B cell (primary cell): ENCODE results near the gene CEP350. TPM values are rescaled to one million over a fixed set of nuclear protein-coding genes. Genes with fewer than 3 reads are reported as not detected.
"Not testable (repeated sequence)": the region's sequence is repeated elsewhere in the genome, so short reads cannot be mapped to it uniquely, and the experiment has no call there.

ENCODE experiments used
- ATAC-seq: fragments of 200-7000 bp; cut with Tn5 transposase; one replicate; pipeline ENCODE4 v1.10.0; 2021; ENCODE audit warnings: low read depth, mild to moderate bottlenecking, moderate number of reproducible peaks, moderate library complexity
- CTCF ChIA-PET: fragments of 350-600 bp; sonication (Branson Sonifier 250); formaldehyde crosslinking; loops from one replicate; lab custom pipeline; 2021; ENCODE audit warnings: antibody characterized with exemption, inconsistent platforms; lab: Charles Lee
- POLR2A ChIA-PET: fragments of 350-600 bp; sonication (Branson Sonifier 250); formaldehyde crosslinking; loops from one replicate; lab custom pipeline; 2021; ENCODE audit warnings: antibody characterized with exemption; lab: Charles Lee
- DNase-seq: peaks from one replicate; pipeline ENCODE4 v3.0.0; 2013
- H2AFZ ChIP-seq: 2 replicates; pipeline ENCODE4 v1.6.1; 2012; ENCODE audit warnings: mild to moderate bottlenecking, low read depth, low read length; ENCODE audit not compliant: insufficient read depth, poor library complexity, severe bottlenecking
- H3K27ac ChIP-seq, 2 donors: 1 replicate in 1 of 2; 2 replicates in 1 of 2; pipeline ENCODE4 v1.5.1; 2012 to 2013; ENCODE audit warnings: low read length in 2 of 2, mild to moderate bottlenecking in 2 of 2, moderate library complexity in 1 of 2
- H3K27me3 ChIP-seq, 4 experiments: fragments of 200-600 bp in 1 of 4; sonication (generic) in 1 of 4; replicated peaks in 1 of 4; 1 replicate in 2 of 4; 2 replicates in 2 of 4; pipeline versions ENCODE4 v1.6.1 to v1.7.0; 2013 to 2016; ENCODE audit warnings: low read length in 3 of 4, mild to moderate bottlenecking in 2 of 4, mixed read lengths in 1 of 4, moderate library complexity in 1 of 4; ENCODE audit not compliant: insufficient read depth in 4 of 4, control insufficient read depth in 3 of 4; ENCODE audit errors: control extremely low read depth in 1 of 4
- H3K36me3 ChIP-seq, 2 experiments: replicated peaks in 1 of 2; 1 replicate in 1 of 2; 2 replicates in 1 of 2; pipeline versions ENCODE4 v1.6.1 to v1.7.1; 2013; ENCODE audit warnings: low read length in 1 of 2; ENCODE audit not compliant: insufficient read depth in 2 of 2, control insufficient read depth in 1 of 2; ENCODE audit errors: control extremely low read depth in 1 of 2, extremely low read depth in 1 of 2
- H3K4me1 ChIP-seq, 2 donors: fragments of 200-600 bp in 1 of 2; sonication (generic) in 1 of 2; 1 replicate in 1 of 2; 2 replicates in 1 of 2; pipeline versions ENCODE4 v1.5.1 to v1.6.1; 2013 to 2017; ENCODE audit warnings: low read length in 2 of 2; ENCODE audit not compliant: control insufficient read depth in 2 of 2, insufficient read depth in 2 of 2
- H3K4me2 ChIP-seq: replicated peaks from 2 replicates; pipeline ENCODE3; 2012; ENCODE audit warnings: mild to moderate bottlenecking, low read depth, low read length; ENCODE audit not compliant: poor library complexity, severe bottlenecking
- H3K4me3 ChIP-seq, 5 experiments: fragments of 200-600 bp in 1 of 5; sonication (generic) in 1 of 5; 1 replicate in 3 of 5; 2 replicates in 2 of 5; pipeline versions ENCODE4 v1.5.1 to v1.7.0; 2011 to 2016; ENCODE audit warnings: low read length in 4 of 5, mild to moderate bottlenecking in 4 of 5, low read depth in 2 of 5, control low read depth in 1 of 5, moderate library complexity in 1 of 5; ENCODE audit not compliant: insufficient read depth in 1 of 5; ENCODE audit errors: control extremely low read depth in 1 of 5, extremely low read depth in 1 of 5
- H3K79me2 ChIP-seq: fragments of 200-600 bp; sonication (generic); one replicate; pipeline ENCODE4 v1.6.0; 2016; ENCODE audit warnings: low read length; ENCODE audit not compliant: control insufficient read depth, insufficient read depth
- H3K9ac ChIP-seq: fragments of 200-600 bp; sonication (generic); 2 replicates; pipeline ENCODE4 v1.6.1; 2017; ENCODE audit warnings: mild to moderate bottlenecking, low read length, moderate library complexity
- H3K9me3 ChIP-seq, 3 donors: one replicate each; pipeline versions ENCODE4 v1.6.1 to v1.7.1; 2013; ENCODE audit warnings: low read length in 2 of 3; ENCODE audit not compliant: control insufficient read depth in 2 of 3, insufficient read depth in 1 of 3; ENCODE audit errors: control extremely low read depth in 1 of 3
- H4K20me1 ChIP-seq: 2 replicates; pipeline ENCODE4 v1.6.0; 2012; ENCODE audit warnings: mild to moderate bottlenecking, low read length; ENCODE audit not compliant: insufficient read depth, control insufficient read depth, poor library complexity, severe bottlenecking
- H3K27ac Mint-ChIP-seq: one replicate; pipeline ENCODE4 v1.8.0; 2021; ENCODE audit warnings: mixed read lengths
- H3K27me3 Mint-ChIP-seq: one replicate; pipeline ENCODE4 v1.8.0; 2021; ENCODE audit warnings: mixed read lengths
- H3K4me1 Mint-ChIP-seq: one replicate; pipeline ENCODE4 v1.8.0; 2021; ENCODE audit warnings: mixed read lengths
- H3K4me3 Mint-ChIP-seq: one replicate; pipeline ENCODE4 v1.8.0; 2021; ENCODE audit warnings: mixed read lengths
- H3K9me3 Mint-ChIP-seq: one replicate; pipeline ENCODE4 v1.8.0; 2022; ENCODE audit warnings: mixed read lengths; ENCODE audit not compliant: insufficient read depth
- EZH2 ChIP-seq: IDR thresholded peaks from 2 replicates; pipeline ENCODE4 v1.6.1; 2012; ENCODE audit warnings: borderline replicate concordance, low read depth, mild to moderate bottlenecking, moderate library complexity, low read length; ENCODE audit not compliant: insufficient read depth, poor library complexity, severe bottlenecking
- WGBS: methylation state at CpG from one replicate; pipeline ENCODE4 v1.1.5; 2013; ENCODE audit warnings: missing lambda C conversion rate; ENCODE audit not compliant: insufficient coverage; 5-methylcytosine and 5-hydroxymethylcytosine counted together
- intact Hi-C: fragments of 100-400 bp; cut with micrococcal nuclease; formaldehyde crosslinking; loops from one replicate; pipeline ENCODE4 v1.10.0; 2022
- polyA plus RNA-seq: library from polyadenylated mRNA; depleted of rRNA; stranded (reverse); fragments of >200 nt; gene quantifications from 2 replicates; pipeline ENCODE4 v1.2.3, GENCODE V29; 2012
- total RNA-seq, 2 donors: library from RNA; stranded (reverse); fragments of 120-200 nt in 1 of 2; gene quantifications; 1 replicate in 1 of 2; 2 replicates in 1 of 2; pipeline versions ENCODE4 v1.2.3 to v1.2.4, GENCODE V29; 2013 to 2022
- TF ChIP-seq, protein P1 (sequence below): fragments of 200-600 bp; IDR thresholded peaks from one replicate; pipeline ENCODE4 v1.8.0; 2022; ENCODE audit warnings: antibody characterized with exemption, mild to moderate bottlenecking

Gene CEP350
- total and polyA plus RNA-seq, 2 donors (not counting 1 experiment from before 2014, with no cell fraction given), result 7.4 to 92.3 TPM

- Mint-ChIP-seq H3K27ac (no peak overlapping the region), H3K4me1 (peaks cover 39% of the 10 kb centered on the region), H3K9me3 (no peaks in the 10 kb centered on the region), H3K27me3 (no peaks in the 10 kb centered on the region), H3K4me3 (no peak overlapping the region)
- Histone ChIP-seq H3K4me3 (no peak overlapping the region), H3K9me3 (peaks cover 0 to 5% (median 0%) of the 10 kb centered on the region in 3 donors), H3K27ac (no peak overlapping the region), H3K36me3 (peaks cover 0 to 2% of the 10 kb centered on the region in 2 experiments), H3K79me2 (peaks cover 81% of the 10 kb centered on the region), H2AFZ (no peak overlapping the region), H4K20me1 (peaks cover 39% of the 10 kb centered on the region), H3K27me3 (no peaks in the 10 kb centered on the region), H3K4me1 (peaks cover 16 to 25% of the 10 kb centered on the region in 2 donors), H3K9ac (no peak overlapping the region), H3K4me2 (no peak overlapping the region)
- intact Hi-C loops, result loop anchor here (10.0 kb wide), 3 partner anchors 676 to 1146 kb away; partner anchors contain the start of genes FAM20B and XPR1
- ATAC-seq (no peak), DNase-seq (no peak)
- ChIA-PET CTCF (no interaction called here), POLR2A (no interaction called here)
- no CpG with 5 or more reads among the region's 3 CpGs for WGBS
- TF ChIP-seq EZH2, result no peak
- TF ChIP-seq, protein P1, sequence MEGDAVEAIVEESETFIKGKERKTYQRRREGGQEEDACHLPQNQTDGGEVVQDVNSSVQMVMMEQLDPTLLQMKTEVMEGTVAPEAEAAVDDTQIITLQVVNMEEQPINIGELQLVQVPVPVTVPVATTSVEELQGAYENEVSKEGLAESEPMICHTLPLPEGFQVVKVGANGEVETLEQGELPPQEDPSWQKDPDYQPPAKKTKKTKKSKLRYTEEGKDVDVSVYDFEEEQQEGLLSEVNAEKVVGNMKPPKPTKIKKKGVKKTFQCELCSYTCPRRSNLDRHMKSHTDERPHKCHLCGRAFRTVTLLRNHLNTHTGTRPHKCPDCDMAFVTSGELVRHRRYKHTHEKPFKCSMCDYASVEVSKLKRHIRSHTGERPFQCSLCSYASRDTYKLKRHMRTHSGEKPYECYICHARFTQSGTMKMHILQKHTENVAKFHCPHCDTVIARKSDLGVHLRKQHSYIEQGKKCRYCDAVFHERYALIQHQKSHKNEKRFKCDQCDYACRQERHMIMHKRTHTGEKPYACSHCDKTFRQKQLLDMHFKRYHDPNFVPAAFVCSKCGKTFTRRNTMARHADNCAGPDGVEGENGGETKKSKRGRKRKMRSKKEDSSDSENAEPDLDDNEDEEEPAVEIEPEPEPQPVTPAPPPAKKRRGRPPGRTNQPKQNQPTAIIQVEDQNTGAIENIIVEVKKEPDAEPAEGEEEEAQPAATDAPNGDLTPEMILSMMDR, result no peak
Measured at GRCh38 chr1:179958359-179958758, 3.7 kb downstream of the CEP350 start.

DNA sequence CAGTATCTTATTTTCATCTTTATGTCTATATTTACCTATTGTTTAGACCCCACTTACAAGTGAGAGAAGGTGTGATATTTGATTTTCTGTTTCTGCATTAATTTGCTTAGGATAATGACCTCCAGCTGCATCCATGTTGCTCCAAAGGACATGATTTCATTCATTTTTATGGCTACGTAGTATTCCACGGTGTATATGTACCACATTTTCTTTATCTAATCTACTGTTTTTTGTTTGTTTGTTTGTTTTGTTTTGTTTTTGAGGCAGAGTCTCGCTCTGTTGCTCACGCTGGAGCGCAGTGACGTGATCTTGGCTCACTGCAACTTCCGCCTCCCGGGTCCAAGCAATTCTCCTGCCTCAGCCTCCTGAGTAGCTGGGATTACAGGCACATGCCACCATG lies 7.6 kb downstream of the CEP350 start:
- H3K4me3 ChIP-seq, H3K9me3 Mint-ChIP-seq, POLR2A ChIA-PET, H2AFZ ChIP-seq, H3K4me1 ChIP-seq, H3K27ac Mint-ChIP-seq, H3K27me3 Mint-ChIP-seq, H3K36me3 ChIP-seq, H3K4me3 Mint-ChIP-seq, intact Hi-C loops, DNase-seq, H3K9ac ChIP-seq, H3K27me3 ChIP-seq, H3K4me2 ChIP-seq, CTCF ChIA-PET, H3K9me3 ChIP-seq, ATAC-seq, H3K27ac ChIP-seq: not testable (repeated sequence)
- Histone ChIP-seq H3K79me2 (peaks cover 90% of the 10 kb centered on the region), H4K20me1 (peaks cover 43% of the 10 kb centered on the region)
- H3K4me1 Mint-ChIP-seq, result peaks cover 36% of the 10 kb centered on the region
- WGBS, result 100% methylated on average over 1 of the region's 8 CpGs
